GM12875 (cell line): ENCODE measurements around the gene NOS3.

Experiments used
- H3K4me3 ChIP-seq: one replicate; pipeline ENCODE4 v1.5.1; 2011; ENCODE audit warnings: low read depth, low read length, control low read depth
- TF ChIP-seq, protein P1 (sequence below): IDR thresholded peaks from 2 replicates; pipeline ENCODE4 v1.5.1; 2011; ENCODE audit warnings: low read depth, mild to moderate bottlenecking, control low read depth, inconsistent platforms, low read length, moderate library complexity, borderline replicate concordance; ENCODE audit not compliant: insufficient read depth

Gene NOS3

DNA sequence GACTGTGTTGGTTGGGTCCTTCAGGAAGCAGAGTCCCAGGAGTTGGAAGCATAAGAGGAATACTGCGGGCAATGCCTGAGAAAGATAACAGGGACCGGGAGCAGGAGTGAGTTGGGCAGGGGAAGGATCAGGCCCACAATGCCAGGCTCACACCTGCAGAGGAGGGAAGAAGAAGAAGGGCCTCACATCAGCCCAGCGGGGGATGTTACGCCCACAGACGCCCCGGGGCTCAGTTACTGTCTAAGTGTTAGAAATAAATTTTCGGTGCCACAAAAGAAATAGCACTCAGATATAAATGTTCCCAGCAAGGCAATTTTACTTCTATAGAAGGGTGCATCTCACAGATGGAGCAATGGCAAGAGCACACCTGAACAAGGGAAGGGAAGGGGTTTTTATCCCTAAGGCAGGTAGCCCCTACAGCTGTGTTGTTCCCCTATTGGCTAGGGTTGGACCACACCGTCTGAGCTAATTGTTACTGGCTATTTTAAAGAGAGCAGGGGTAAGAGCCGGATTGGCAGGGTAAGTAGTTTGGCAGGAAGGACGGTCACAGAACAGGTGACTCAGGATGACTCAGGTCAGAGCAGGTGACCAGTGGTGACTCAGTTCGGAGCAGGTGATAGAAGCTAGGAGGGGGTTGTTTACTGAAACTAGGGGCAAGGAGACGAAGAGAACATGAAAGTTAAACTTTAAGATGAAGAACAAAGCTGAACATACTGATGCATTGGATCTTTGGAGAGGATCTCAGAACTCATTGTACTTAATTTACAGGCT lies at the start of gene NOS3:
TSS of gene NOS3 (plus strand) at position 602 of the 771 bp plus-strand sequence. CDS start 2,787 bp downstream, outside the sequence.
- TF ChIP-seq, protein P1, sequence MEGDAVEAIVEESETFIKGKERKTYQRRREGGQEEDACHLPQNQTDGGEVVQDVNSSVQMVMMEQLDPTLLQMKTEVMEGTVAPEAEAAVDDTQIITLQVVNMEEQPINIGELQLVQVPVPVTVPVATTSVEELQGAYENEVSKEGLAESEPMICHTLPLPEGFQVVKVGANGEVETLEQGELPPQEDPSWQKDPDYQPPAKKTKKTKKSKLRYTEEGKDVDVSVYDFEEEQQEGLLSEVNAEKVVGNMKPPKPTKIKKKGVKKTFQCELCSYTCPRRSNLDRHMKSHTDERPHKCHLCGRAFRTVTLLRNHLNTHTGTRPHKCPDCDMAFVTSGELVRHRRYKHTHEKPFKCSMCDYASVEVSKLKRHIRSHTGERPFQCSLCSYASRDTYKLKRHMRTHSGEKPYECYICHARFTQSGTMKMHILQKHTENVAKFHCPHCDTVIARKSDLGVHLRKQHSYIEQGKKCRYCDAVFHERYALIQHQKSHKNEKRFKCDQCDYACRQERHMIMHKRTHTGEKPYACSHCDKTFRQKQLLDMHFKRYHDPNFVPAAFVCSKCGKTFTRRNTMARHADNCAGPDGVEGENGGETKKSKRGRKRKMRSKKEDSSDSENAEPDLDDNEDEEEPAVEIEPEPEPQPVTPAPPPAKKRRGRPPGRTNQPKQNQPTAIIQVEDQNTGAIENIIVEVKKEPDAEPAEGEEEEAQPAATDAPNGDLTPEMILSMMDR, result no peak
- no peak within 1 kb of the TSS for H3K4me3 ChIP-seq

DNA sequence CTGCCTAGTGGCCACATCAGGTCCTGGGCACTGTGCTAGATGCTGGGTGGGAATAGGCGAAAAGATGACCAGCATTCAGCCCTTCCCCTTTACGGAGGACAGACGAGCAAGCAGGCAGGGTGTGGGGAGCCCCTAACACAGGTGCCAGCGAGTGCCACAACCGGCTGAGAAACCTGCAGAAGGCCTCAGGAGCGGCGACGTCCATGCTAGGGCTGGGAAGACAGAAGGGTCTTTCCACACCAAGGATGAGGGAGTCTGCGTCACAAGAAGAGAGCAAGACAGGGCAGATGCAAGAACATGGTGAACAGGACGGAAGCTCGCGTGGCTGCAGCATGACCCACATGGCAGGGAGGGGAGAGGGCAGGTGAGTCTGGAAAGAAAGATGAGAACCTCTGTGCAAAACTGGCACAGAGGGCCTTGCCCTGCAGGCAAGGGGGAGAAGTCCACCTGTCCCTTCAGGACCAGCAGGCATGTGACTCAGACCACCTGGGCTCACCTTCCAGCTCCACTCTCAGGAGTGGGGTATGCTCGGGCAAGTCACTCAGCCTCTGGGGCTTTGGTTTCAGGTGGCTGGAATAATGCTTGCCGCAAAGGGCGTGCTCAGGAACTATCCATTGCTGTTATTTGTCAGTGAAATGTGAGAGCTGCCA lies 49.3 kb upstream of the NOS3 start:
- TF ChIP-seq, protein P1, result no peak
- H3K4me3 ChIP-seq, result no peak overlapping the region

DNA sequence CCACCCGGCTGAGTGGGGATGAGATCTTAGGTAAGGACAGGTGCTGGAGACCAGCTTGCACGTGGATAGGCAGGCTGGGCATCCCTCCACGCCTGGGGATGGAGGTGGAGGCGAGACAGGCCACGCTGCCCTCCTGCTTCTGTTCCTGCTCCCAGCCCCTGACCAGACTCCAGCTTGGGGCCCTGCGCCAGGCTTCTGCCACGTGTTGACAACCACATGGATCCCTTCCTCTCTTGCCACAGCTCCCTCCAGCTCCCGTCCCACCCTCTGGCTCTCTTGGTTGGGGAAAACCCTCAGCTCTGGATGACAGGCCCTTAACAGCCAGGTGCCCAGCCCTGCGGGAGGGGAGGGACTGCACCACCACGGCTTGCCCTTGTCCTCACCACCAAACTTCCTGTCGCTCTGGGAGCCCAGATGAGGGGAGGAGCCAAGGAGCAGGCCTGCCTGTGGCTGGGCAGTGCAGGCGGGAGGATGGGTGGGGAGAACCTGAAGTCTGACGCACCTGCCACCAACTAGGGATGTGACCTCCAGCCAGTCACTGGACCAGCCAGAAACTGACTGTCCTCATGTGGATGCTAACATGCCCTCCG lies 48.7 kb upstream of the NOS3 start:
- TF ChIP-seq, protein P1, result no peak
- H3K4me3 ChIP-seq, result no peak overlapping the region

DNA sequence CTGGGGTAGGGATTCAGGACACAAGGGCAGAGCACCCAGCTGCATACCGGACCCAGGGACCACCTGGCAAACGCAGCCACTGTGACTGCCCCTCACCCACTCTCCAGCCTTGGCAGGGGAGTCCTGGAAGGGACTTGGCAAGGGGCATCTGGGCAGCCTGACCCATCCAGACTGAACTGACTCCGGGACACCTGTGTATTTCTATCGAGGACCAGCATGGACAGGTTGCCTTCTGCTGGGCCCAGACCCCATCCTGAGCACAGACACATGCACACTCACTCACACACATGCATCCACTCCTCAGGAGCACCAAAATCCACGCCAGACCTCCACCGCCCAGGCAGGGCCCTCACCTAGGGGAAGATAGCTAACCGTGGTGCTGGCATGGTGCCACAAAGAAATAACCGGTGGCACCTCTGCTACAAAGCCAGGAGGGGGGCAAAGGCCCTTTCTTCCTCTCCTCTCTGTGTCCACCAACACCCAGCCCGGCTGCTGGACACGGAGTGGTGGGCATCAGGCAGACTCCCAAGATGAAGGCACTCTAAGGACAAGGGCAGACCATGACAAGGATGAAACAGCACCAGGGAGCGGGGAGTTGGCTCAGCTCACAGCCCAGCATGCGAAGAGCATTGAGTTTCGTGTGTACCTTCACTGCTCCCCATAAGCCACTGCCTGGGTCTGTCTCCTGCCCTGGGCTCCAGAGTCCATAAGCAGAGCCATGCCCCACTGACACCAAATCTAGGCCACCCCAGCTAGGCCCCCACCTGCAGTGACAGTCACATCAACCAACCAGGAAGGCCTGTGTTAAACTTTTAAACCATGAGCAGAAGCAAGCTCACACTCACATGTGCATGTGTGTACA lies 48.0 kb upstream of the NOS3 start:
- TF ChIP-seq, protein P1, result no peak
- H3K4me3 ChIP-seq, result no peak overlapping the region

DNA sequence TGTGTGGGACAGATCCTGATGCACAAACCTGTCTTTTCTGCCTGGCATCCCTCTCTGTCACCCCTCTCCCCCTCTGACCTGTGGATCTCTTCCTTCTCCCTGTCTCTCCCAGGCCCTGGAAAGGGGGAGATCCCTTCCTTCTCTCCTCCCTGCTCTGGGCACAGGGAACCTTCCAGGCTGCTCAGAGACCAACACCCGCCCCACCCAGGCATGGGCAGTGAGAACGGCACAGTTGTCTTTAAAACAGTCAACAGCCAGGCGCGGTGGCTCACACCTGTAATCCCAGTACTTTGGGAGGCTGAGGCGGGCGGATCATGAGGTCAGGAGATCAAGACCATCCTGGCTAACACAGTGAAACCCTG lies 47.4 kb upstream of the NOS3 start:
- no peak overlapping the region for H3K4me3 ChIP-seq
- TF ChIP-seq, protein P1, result no peak

DNA sequence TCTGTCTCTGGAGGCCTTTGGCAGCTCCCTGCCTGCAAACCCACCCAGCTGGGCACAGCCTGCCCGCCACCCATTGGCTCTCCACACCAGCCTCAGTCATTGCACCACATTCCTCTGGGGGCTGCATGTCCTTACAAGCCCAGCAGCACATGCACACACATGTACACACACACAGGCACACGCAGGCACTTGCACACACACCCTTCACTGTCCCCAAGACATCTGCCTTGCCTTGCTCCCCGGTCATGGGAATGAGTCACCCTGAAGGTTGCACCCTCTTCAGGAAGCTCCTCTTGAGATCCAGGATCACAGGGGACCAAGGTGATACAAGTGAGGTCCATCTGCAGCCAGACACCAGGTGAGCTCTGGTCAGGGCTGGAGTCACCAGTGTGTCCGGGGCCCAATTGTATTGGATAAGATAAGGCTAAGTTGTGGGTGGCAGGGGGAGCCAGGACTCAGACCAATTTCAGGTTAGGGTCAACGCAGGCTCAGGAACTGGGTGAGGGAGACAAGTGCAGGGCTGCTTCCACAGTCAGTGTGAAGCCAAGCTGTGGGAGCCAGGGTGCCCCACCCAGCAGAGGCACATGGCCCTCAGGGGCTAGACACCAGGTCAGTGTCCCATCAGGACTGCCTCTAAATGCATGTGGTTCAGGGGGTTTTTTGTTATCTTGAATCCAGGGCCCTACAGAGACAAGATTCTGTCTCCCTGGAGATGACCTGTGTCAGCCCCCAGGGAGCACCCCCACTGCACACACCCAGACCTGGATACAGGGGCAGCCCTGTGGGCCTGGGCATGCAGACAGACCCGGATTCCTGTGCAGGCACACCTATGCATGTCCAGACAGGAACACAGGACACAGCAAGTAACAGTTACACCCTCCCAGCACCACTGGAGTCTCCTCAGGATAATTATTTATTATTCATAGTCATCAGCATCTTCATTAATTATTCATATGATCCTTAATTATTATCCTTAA lies 46.5 kb upstream of the NOS3 start:
- no peak overlapping the region for H3K4me3 ChIP-seq
- TF ChIP-seq, protein P1, result no peak
